Measurements from ENCODE around the gene FRMD3.

Gene FRMD3

GRCh38 chr9:83218411-83219090 lies 319.6 kb downstream of the FRMD3 start:
- DNase-seq, result no peak

GRCh38 chr9:83209188-83209731 lies 328.9 kb downstream of the FRMD3 start:
- no peak for DNase-seq

- no peak for DNase-seq
Measured at GRCh38 chr9:83208065-83208850, 329.9 kb downstream of the FRMD3 start.

GRCh38 chr9:83204047-83204446 lies 334.2 kb downstream of the FRMD3 start:
- DNase-seq, result no peak

- no peak for DNase-seq
Measured at GRCh38 chr9:83200531-83200930, 337.7 kb downstream of the FRMD3 start.

- no peak for DNase-seq
Measured at GRCh38 chr9:83199832-83200231, 338.4 kb downstream of the FRMD3 start.

GRCh38 chr9:83199240-83199639 lies 339.0 kb downstream of the FRMD3 start:
- DNase-seq, result no peak

- DNase-seq, result no peak
Measured at GRCh38 chr9:83198371-83198770, 339.8 kb downstream of the FRMD3 start.

GRCh38 chr9:83197591-83197990 lies 340.6 kb downstream of the FRMD3 start:
- no peak for DNase-seq

GRCh38 chr9:83196946-83197345 lies 341.3 kb downstream of the FRMD3 start:
- DNase-seq, result no peak
